NOMO-1 (cell line): ENCODE data around the gene NFILZ.

Experiments used
- DNase-seq, 2 experiments: peaks; one replicate each; lab custom pipeline; 2025; ENCODE audit not compliant: unreplicated experiment in 2 of 2; lab: John Stamatoyannopoulos, UW

The NFILZ gene

GRCh38 chr19:8640402-8641004, 10.1 kb downstream of the NFILZ start:
- peak; percentile 88 to 94 for DNase-seq

GRCh38 chr19:8641221-8641907, 10.9 kb downstream of the NFILZ start:
- DNase-seq = no peak

GRCh38 chr19:8641908-8642547, 11.6 kb downstream of the NFILZ start:
- DNase-seq = peak; percentile 16 to 42

GRCh38 chr19:8642561-8642960, 12.1 kb downstream of the NFILZ start:
- peak; percentile 19 to 52 for DNase-seq

- no peak for DNase-seq
Measured at GRCh38 chr19:8643860-8644653, 13.6 kb downstream of the NFILZ start.

- peak; percentile 70 to 76 for DNase-seq
Measured at GRCh38 chr19:8648240-8648639, 17.8 kb downstream of the NFILZ start.

- DNase-seq = peak; percentile 33 to 46
Measured at GRCh38 chr19:8654591-8655339, 24.3 kb downstream of the NFILZ start.

GRCh38 chr19:8655340-8655709, 24.9 kb downstream of the NFILZ start:
- DNase-seq = no peak

- DNase-seq = no peak
Measured at GRCh38 chr19:8657869-8658268, 27.4 kb downstream of the NFILZ start.

- DNase-seq = no peak
Measured at GRCh38 chr19:8659905-8660304, 29.5 kb downstream of the NFILZ start.

- no peak for DNase-seq
Measured at GRCh38 chr19:8662263-8662662, 31.8 kb downstream of the NFILZ start.

- DNase-seq = no peak
Measured at GRCh38 chr19:8663920-8664670, 33.7 kb downstream of the NFILZ start.

- DNase-seq = no peak
Measured at GRCh38 chr19:8664671-8665057, 34.2 kb downstream of the NFILZ start.

- no peak for DNase-seq
Measured at GRCh38 chr19:8665468-8666213, 35.2 kb downstream of the NFILZ start.

GRCh38 chr19:8666814-8667405, 36.5 kb downstream of the NFILZ start:
- no peak for DNase-seq

GRCh38 chr19:8673276-8673891, 43.0 kb downstream of the NFILZ start:
- no peak for DNase-seq

GRCh38 chr19:8675066-8675465, 44.6 kb downstream of the NFILZ start:
- DNase-seq = no peak

- no peak for DNase-seq
Measured at GRCh38 chr19:8678244-8678807, 47.9 kb downstream of the NFILZ start.
